Neural cell (in vitro differentiated cells): ENCODE measurements around the gene LY9.

Experiments used
- CTCF ChIP-seq: fragments of 450-650 bp; IDR thresholded peaks from 2 replicates; pipeline ENCODE4 v1.5.1; 2014; ENCODE audit warnings: antibody characterized with exemption, mild to moderate bottlenecking, moderate library complexity; ENCODE audit not compliant: poor library complexity, severe bottlenecking
- EZH2 ChIP-seq: fragments of 200-600, 300-800 bp; shearing (Covaris generic), sonication (generic); IDR thresholded peaks from 2 replicates; pipeline ENCODE4 v1.6.1; 2014; ENCODE audit warnings: antibody characterized with exemption, low read length, borderline replicate concordance, mild to moderate bottlenecking; ENCODE audit not compliant: insufficient read depth, poor library complexity, severe bottlenecking
- MXI1 ChIP-seq: fragments of 450-650 bp; conservative IDR thresholded peaks from 2 replicates; pipeline ENCODE4 v1.6.1; 2014; ENCODE audit warnings: antibody characterized with exemption, mild to moderate bottlenecking; ENCODE audit not compliant: poor library complexity, severe bottlenecking
- POLR2AphosphoS5 ChIP-seq: IDR thresholded peaks from 2 replicates; pipeline ENCODE4 v1.6.1; 2012
- RAD21 ChIP-seq: fragments of 450-650 bp; conservative IDR thresholded peaks from 2 replicates; pipeline ENCODE4 v1.6.1; 2014; ENCODE audit warnings: antibody characterized with exemption, mild to moderate bottlenecking, moderate library complexity
- REST ChIP-seq: IDR thresholded peaks from 2 replicates; pipeline ENCODE4 v1.6.1; 2012; ENCODE audit warnings: borderline replicate concordance
- TAF1 ChIP-seq: IDR thresholded peaks from 2 replicates; pipeline ENCODE4 v1.6.1; 2012; ENCODE audit warnings: low read depth

- TF ChIP-seq CTCF (no peak), RAD21 (no peak), POLR2AphosphoS5 (no peak), MXI1 (no peak), EZH2 (no peak), REST (no peak), TAF1 (no peak)
Observed at GRCh38 chr1:160858097-160858496, 62.1 kb downstream of the LY9 start.
